HG02884 (cell line): ENCODE results near the gene TBX21.
A peak's percentile ranks its signal among the peaks of the same experiment; 100 is the strongest.
"Not testable (repeated sequence)": the region's sequence is repeated elsewhere in the genome, so short reads cannot be mapped to it uniquely, and the experiment has no call there.

ENCODE experiments used
- ATAC-seq: cut with Tn5 transposase; IDR thresholded peaks from one replicate; pipeline ENCODE4 v1.9.1; 2021; ENCODE audit warnings: mild to moderate bottlenecking, moderate library complexity; ENCODE audit not compliant: unreplicated experiment

TBX21 gene

DNA sequence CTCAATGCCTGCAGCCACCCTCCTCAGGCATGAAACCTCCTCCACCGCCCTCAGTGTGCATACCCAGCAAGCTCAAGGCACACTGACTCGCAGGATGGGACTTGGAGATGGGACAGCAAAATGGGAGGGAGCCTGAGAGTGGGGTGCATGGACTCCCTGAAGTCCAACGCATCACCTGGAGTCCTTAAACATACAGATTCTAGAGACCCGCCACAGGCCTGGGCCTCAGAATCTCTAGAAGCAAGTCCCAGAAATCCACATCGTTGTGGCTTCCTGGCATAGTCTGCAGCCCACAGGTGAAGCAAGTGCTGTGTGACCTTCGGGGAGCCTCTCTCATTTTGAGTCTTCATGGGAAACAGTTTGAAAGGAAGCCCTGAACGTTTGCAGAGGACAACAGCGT, 3.6 kb upstream of the TBX21 start:
- no peak for ATAC-seq

DNA sequence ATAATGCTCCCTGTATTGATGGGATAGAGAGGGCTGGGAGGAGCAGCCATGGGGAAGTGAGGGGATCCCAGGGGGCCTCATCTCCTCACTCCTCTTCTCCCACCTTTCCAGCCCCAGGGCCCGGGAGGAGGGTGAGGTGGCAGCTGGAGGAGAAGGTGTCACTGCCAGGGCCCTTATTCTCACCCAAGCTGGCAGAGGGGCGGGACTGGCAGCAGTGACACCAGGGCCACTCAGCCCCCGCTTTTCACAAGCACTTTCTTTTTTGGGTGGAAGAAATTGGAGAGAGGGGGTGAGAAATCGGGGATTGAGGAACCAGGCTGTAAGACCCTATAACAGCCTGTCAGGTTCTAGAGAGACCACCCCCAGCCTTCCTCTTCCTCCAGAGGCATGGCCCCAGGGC, 2.4 kb upstream of the TBX21 start:
- ATAC-seq: no peak

DNA sequence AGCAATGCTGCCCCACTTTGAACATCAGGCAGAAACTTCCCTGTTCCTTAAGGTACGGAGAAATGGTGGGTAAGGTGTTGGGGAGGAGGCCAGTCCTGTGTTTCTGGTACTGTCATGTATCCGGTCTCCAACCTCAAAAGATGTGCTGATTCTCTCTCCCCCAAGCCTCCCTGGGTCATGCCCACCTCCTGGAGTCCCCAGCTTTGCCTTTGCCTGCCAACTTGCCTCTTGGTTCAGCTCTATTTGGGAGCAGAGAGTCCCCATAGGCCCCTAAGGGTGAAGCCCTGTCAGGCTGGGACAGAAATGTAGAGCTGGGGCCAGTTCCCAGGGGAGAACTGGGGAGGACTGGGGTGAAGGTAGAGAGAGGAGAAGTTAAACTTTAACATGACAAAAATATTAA, 1.6 kb upstream of the TBX21 start:
- ATAC-seq: no peak

DNA sequence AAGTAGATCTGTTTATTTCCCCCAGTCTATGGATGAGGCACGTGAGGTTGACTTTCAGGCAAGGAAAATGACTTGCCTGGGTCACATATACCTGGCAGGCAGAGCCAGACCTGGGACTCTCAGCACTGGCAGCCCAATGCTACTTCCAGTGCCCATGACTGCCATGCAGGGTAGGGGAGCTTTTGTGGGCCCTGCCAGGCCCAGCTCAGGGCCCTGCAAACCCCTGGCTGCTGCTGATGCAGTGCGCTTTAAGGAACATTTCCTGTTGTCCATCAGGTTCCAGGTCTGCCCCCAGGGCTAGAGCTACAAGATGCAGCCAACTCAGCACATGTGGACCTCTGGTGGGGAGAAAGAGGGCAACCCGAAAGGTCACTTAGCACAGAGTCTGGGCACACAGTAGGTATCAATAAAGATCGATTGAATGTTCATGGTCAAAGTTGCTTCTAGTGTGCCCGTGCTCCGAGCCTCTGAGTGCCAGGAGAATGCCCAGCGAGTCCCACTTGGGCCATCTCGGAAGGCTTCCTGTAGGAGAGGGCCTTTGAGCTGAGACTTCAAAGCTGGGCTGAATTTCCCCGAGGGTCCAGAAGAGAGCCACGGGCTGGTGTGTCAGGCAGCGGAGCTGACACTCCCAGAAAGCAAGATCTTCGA, 513 bp upstream of the TBX21 start:
- ATAC-seq: no peak

DNA sequence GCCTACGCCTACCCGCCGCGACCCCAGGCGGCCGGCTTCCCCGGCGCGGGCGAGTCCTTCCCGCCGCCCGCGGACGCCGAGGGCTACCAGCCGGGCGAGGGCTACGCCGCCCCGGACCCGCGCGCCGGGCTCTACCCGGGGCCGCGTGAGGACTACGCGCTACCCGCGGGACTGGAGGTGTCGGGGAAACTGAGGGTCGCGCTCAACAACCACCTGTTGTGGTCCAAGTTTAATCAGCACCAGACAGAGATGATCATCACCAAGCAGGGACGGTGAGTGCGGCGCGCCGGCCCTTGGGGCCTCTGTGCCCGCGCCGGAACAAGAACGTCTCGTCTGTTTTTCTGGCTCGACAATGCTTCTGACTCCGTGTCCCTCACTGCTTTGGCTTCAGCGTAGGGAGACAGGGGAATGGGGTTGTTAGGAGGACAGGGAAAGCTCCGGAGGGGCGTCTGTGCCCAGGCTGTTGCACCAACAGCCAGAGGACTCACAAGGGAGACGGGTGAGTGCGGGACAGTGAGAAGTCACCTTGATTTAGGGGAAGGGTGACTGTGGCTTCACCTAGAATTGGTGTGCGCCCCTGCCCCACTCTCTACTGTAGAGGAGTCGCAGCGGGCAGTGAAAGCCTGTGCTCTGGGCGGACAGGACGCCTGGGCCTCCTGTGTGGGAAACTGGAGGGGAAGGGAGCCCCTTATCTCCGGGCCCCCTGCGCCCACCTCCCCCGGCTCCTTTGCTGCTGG, 806 bp downstream of the TBX21 start:
- ATAC-seq: peak; percentile 8

DNA sequence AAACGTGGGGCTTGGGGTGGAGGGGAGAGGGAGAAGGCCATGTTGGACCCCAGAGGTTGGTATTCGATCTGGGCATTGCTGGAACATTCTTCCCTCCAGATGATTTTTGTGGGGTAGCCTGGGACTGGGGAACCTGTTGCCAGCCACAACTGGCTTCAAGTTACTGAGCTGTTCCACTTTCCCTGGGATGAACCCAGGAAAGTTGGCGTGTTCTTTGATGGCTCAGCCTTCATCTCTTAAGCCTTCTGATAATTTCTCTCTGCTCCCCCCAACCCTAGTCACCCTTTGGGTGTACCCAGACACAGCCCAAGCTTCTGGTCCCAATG, 2.1 kb downstream of the TBX21 start:
- no peak for ATAC-seq

DNA sequence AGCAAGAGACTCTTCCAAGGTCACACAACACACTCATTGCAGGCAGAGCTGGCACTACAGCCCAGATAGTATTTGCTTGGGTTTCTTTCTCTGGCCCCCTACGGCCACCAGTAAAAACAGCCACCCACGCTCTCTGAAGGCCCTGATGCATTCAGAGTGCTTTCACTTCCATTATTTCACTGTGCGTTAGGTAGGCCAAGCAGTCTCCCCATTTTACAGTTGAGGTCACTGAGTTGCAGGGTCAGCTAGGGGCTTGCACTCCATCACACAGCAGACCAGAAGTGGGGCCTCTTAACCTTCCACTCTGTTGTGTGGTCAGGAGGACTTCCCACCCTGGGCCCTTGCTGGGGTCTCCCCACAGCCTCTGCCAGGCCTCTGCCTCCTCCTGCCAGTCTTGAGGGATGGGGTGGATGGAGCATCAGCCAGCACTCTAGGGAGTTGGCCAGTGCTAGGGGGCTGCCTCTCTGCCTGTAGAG, 2.5 kb downstream of the TBX21 start:
- ATAC-seq: peak; percentile 66

DNA sequence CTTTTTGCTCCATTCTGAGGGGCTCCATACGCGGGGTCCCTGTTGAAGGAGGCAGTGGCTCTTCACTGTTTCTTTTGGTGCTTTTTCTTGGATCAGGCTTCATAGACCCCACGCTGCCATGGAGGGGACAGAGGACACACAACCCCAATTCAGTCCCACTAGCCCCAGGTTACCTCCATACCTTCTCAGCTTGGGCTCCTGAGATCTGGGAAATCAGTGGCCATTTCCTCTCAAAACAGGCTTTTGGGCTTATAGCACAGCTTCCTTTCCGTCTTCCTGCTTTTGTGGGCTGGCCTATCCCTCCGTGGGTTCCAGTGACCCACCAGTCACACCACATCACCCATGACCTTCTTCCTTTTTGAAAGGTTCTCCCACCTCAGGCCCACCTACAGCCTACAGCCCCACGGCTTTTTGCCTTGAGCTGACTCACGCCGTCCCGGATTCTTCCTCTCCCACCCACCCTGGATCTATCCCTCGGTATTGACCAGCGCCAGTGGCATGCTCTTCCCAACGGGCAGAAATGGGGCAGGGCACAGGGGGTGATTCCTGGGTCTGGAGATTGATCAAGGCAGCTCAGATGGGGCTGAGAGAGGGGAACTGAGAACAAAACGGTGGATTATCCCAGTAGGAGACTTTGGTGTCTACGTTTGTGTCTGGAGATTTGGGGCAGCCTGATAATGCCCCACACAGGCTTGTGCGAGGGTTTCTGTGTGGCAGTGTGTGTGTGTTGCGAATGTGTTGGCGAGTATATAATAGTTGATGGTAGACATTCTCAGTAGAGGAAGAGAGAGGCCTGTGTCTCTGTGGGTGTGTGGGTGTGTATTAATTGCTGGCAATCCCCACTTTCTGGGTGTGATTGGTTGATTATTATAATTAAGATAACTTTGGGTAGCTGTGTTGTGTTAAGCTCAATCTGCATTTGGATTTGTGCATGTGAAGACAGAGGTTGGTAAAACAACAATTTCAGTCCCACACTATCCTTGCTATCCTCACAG, 3.8 kb downstream of the TBX21 start:
- ATAC-seq: no peak

DNA sequence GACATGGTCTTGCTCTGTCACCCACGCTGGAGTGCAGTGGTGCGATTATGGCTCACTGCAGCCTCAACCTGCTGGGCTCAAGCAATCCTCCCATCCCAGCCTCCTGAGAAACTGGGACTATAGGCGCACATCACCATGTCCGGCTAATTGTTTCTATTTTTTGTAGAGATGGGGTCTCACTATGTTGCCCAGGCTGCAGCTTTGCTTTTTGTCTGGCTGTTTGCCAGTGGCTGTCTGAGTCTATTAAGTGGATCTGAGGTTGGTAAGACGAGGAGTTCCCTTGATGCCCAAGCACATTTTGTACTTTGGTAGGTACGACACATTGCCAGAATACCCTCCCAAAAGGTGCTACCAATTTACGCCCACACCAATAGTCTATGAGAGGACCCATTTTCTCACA, 5.1 kb downstream of the TBX21 start:
- no peak for ATAC-seq

DNA sequence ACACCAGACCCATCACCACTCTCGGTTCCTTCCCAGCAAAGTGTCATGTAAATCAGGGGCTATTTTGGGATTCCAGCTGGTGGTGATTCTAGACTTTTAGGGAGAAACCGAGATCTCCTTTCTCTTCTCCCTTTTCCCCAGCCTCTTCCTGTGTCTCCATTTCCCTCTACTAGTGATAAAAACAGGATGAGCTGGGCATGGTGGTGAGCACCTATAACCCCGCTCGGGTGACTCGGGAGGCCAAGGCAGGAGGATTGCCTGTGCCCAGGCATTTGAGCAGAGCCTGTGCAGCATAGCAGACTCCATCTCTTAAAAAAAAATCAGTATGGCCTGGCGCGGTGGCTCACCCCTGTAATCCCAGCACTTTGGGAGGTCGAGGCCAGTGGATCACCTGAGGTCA, 6.1 kb downstream of the TBX21 start:
- no peak for ATAC-seq

DNA sequence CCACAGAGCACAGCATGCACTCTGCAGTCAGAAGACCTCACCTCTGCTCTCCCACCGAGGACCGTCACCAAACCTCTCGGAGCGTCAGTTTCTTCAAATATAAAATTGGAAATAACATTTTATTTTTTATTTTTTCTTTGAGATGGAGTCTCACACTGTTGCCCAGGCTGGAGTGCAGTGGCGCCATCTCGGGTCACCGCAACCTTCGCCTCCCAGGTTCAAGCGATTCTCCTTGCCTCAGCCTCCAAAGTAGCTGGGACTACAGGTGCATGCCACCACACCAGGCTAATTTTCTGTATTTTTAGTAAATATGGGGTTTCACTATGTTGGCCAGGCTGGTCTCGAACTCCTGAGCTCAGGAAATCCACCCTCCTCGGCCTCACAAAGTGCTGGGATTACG, 6.9 kb downstream of the TBX21 start:
- not testable (repeated sequence) for ATAC-seq

DNA sequence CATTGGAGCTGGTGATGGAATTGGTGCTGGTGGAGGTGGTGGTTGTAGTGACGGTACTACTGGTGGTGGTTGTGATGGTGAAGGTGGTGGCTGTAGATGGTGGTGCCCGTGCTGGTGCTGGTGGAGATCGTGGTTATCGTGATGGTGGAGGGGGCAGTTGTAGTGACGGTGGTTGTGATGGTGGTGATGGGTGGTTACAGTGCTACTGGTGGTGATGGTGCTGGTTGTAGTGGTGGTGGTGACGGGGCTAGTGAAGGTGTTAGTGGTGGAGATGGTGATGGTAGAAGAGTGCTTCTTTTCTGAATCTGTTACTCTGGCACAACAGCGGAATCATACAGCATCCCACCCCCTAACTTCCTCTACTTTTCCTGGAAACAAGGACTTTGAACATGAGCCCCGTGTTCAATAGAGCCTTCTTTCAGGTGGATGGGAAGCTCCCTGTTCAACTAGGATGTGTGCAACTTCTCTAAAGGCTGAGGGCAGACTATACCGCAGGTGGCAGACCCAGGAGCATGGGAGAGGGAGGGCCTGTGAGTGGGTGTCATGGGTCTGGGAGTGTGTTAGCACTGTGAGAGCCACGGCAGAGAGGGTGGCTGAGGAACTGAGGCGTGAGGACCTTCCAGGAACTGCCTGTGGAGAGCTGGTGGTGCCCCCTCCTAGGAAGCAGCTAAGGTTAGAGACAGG, 8.2 kb downstream of the TBX21 start:
- ATAC-seq: no peak

DNA sequence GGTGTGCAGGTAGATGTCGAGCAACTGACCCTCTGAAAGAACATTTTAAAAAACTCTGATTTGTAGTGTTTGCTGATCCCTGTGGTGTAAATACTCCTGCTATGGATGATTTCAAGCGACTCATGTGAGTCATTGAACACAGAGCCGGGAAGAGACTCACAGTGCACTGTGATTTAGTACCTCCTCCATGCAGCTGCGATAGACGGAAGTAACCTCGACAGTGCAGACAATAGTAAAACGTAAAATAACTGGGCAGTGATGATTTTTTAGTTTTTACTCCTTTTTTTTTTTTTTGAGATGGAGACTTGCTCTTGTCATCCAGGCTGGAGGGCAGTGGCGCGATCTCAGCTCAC, 8.7 kb downstream of the TBX21 start:
- ATAC-seq: no peak

DNA sequence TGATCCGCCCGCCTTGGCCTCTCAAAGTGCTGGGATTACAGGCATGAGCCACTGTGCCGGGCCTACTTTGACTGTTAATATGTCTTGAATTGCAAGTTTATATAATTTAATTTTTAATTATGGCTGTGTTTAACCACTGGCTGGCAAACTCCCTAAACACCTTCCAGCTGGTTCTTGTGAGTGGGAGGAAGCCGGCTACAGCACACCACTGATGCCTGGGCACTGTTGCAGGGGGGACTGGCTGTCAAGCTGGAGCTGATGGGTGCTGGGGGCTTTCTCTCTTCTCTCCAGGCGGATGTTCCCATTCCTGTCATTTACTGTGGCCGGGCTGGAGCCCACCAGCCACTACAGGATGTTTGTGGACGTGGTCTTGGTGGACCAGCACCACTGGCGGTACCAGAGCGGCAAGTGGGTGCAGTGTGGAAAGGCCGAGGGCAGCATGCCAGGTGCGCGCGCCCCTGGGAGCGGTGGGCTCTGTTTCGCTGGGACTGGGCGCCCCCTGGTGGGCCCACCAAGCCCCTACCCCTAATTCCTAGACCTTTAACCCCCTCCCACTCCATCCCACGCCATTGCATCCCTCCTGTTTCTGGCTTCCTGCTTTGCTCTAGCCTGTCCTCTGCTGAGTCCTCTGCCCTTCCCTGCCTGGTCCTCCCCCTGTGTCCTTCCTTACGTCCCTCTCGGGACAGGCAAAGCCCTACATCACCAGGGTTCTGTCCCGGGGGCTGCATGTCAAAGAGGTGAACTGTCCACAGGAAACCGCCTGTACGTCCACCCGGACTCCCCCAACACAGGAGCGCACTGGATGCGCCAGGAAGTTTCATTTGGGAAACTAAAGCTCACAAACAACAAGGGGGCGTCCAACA, 9.5 kb downstream of the TBX21 start:
- ATAC-seq: no peak

DNA sequence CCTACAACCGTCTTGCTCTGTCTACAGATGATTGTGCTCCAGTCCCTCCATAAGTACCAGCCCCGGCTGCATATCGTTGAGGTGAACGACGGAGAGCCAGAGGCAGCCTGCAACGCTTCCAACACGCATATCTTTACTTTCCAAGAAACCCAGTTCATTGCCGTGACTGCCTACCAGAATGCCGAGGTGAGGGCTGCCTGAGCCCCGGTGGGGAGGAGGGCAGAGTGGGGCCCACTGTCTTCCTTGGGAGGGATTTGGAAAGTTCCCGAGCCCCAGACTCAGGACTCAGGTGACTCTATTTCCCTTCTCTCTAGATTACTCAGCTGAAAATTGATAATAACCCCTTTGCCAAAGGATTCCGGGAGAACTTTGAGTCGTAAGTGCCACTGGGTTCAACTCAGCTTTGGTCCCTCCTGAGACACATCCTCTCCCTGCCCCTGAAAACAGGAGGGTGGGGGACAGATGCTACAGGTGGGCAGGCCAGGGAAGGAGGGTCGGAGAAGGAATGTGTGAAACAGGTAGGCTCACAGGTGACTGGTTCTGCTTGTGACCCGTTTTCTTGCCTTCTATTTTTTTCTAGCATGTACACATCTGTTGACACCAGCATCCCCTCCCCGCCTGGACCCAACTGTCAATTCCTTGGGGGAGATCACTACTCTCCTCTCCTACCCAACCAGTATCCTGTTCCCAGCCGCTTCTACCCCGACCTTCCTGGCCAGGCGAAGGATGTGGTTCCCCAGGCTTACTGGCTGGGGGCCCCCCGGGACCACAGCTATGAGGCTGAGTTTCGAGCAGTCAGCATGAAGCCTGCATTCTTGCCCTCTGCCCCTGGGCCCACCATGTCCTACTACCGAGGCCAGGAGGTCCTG, 11.4 kb downstream of the TBX21 start:
- ATAC-seq: no peak

DNA sequence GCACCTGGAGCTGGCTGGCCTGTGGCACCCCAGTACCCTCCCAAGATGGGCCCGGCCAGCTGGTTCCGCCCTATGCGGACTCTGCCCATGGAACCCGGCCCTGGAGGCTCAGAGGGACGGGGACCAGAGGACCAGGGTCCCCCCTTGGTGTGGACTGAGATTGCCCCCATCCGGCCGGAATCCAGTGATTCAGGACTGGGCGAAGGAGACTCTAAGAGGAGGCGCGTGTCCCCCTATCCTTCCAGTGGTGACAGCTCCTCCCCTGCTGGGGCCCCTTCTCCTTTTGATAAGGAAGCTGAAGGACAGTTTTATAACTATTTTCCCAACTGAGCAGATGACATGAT, 12.0 kb downstream of the TBX21 start:
- ATAC-seq: no peak

DNA sequence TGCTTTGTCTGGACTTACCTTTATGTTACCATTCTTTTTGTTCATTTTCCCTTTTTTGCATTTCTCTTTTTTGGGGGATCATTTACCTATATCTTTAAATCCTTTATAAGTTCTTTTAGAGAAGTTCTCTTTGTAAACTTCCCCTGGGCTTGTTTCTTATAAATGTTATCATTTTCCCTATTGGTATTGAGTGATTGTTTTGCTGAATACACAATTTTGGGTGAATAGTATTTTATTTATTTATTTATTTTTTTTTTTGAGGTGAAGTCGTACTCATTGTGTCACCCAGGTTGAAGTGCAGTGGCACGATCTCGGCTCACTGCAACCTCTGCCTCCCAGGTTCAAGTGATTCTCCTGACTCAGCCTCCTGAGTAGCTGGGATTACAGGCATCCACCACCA, 18.4 kb downstream of the TBX21 start:
- no peak for ATAC-seq

DNA sequence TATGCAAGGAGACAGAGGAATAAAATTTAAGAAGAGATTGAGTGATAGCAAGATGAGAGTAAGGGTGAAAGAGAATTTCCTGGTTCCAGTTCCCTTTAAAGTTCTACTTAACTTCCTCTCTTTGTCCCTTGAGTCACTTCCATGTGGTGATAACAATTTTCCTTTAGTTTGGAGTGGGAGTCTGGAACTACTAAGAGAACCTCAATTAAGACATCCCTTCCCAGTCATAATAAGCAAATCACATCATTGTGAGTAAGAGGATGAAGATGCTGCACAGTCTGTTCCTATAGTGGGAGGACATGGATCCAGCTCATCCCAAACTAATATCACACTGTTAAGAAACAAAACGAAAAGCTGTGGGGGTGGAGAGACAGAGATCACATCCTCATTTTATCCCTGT, 24.4 kb downstream of the TBX21 start:
- no peak for ATAC-seq

DNA sequence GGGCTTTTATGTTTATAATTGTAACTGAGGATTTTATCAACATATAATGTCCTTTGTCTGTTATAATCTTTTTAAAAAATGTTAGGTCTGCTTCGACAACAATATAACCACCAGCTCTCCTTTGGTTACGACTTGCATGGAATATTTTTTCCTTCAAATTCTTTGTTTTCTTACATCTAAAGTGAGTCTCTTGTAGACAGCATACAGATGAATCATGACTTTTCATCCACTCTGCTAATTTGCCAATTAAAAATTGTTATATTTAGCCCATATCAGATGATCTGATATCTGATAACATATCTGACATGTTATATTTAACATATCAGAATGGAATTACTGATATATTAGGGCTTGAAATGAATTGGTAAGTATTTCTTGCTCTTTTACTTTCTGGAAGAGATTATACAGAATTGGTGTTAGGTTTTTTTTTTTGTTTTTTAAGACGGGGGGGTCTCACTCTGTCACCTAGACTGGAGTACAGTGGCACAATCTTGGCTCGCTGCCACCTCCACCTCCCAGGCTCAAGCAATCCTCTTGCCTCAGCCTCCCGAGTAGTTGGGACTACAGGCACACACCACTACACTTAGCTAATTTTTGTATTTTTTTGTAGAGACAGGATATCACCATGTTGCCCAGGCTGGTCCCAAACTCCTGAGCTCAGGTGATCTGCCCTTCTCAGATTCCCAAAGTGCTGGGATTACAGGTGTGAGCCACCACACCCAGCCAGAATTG, 27.5 kb downstream of the TBX21 start:
- no peak for ATAC-seq
